IMR-90 (cell line): Measurements from ENCODE around the gene ATXN1. TPM values are rescaled to one million over a fixed set of nuclear protein-coding genes. Genes with fewer than 3 reads are reported as not detected.
A peak's percentile ranks its signal among the peaks of the same experiment; 100 is the strongest.

ENCODE experiments used
- ATAC-seq: fragments of 200-7000 bp; cut with Tn5 transposase; 2 replicates; pipeline ENCODE4 v1.9.1; 2020; ENCODE audit warnings: low read depth, mild to moderate bottlenecking, moderate library complexity
- BruUV-seq: library from RNA; stranded (reverse); fragments of 400-500 nt; replicated peaks from 2 replicates; lab custom pipeline; 2021; lab: Mats Ljungman, UMichigan
- CTCF ChIA-PET: fragments of 300-600 bp; formaldehyde crosslinking; extraction: SDS; loops from one replicate; lab custom pipeline; 2021; ENCODE audit warnings: antibody characterized with exemption; lab: Yijun Ruan, JAX
- POLR2A ChIA-PET: fragments of 300-600 bp; sonication (Branson Sonifier 250); formaldehyde crosslinking; loops from one replicate; lab custom pipeline; 2022; ENCODE audit warnings: antibody characterized with exemption; ENCODE audit not compliant: unreplicated experiment; lab: Charles Lee
- DNase-seq: peaks from one replicate; pipeline ENCODE4 v3.0.0; 2013
- H2AFZ ChIP-seq: replicated peaks from 2 replicates; pipeline ENCODE3; 2013; ENCODE audit warnings: low read length, mild to moderate bottlenecking; ENCODE audit not compliant: poor library complexity
- H2AK5ac ChIP-seq: 2 replicates; pipeline ENCODE4 v1.6.1; 2013; ENCODE audit warnings: low read depth, low read length, inconsistent platforms
- H2AK9ac ChIP-seq: replicated peaks from 2 replicates; pipeline ENCODE3; 2013; ENCODE audit warnings: mild to moderate bottlenecking, low read depth, low read length, moderate library complexity; ENCODE audit not compliant: poor library complexity
- H2BK120ac ChIP-seq: 2 replicates; pipeline ENCODE4 v1.6.1; 2013; ENCODE audit warnings: low read depth, low read length, inconsistent platforms
- H2BK15ac ChIP-seq: 3 replicates; pipeline ENCODE4 v1.6.1; 2013; ENCODE audit warnings: low read depth, low read length, inconsistent platforms
- H2BK20ac ChIP-seq: 2 replicates; pipeline ENCODE4 v1.6.1; 2013; ENCODE audit warnings: low read depth, mild to moderate bottlenecking, inconsistent platforms, low read length, moderate library complexity
- H2BK5ac ChIP-seq: 2 replicates; pipeline ENCODE4 v1.6.1; 2013; ENCODE audit warnings: mild to moderate bottlenecking, low read depth, low read length, inconsistent platforms; ENCODE audit not compliant: poor library complexity, severe bottlenecking
- H3K14ac ChIP-seq: replicated peaks from 2 replicates; pipeline ENCODE4 v1.6.1; 2013; ENCODE audit warnings: low read depth, low read length, inconsistent platforms
- H3K18ac ChIP-seq: 2 replicates; pipeline ENCODE4 v1.6.1; 2013; ENCODE audit warnings: low read depth, low read length, control low read depth
- H3K23ac ChIP-seq: 2 replicates; pipeline ENCODE4 v1.6.1; 2013; ENCODE audit warnings: low read depth, low read length, inconsistent platforms
- H3K27ac ChIP-seq: 2 replicates; pipeline ENCODE4 v1.5.1; 2013; ENCODE audit warnings: mild to moderate bottlenecking, control low read depth, low read length; ENCODE audit not compliant: insufficient read depth
- H3K27me3 ChIP-seq: 2 replicates; pipeline ENCODE4 v1.6.1; 2013; ENCODE audit warnings: low read length; ENCODE audit not compliant: control insufficient read depth, insufficient read depth
- H3K36me3 ChIP-seq: 2 replicates; pipeline ENCODE4 v1.6.1; 2013; ENCODE audit warnings: low read length, mixed read lengths; ENCODE audit not compliant: control insufficient read depth, insufficient read depth
- H3K4ac ChIP-seq: 2 replicates; pipeline ENCODE4 v1.6.1; 2013; ENCODE audit warnings: low read depth, low read length, inconsistent platforms
- H3K4me1 ChIP-seq: 2 replicates; pipeline ENCODE4 v1.6.1; 2013; ENCODE audit warnings: low read length, mixed read lengths; ENCODE audit not compliant: control insufficient read depth, insufficient read depth
- H3K4me2 ChIP-seq: 2 replicates; pipeline ENCODE4 v1.6.1; 2013; ENCODE audit warnings: low read depth, mild to moderate bottlenecking, control low read depth, low read length, moderate library complexity
- H3K4me3 ChIP-seq: 2 replicates; pipeline ENCODE4 v1.5.1; 2013; ENCODE audit warnings: low read depth, mild to moderate bottlenecking, control low read depth, low read length, moderate library complexity; ENCODE audit not compliant: insufficient read depth
- H3K56ac ChIP-seq: 2 replicates; pipeline ENCODE4 v1.6.1; 2013; ENCODE audit warnings: low read length, inconsistent platforms; ENCODE audit not compliant: insufficient read depth; ENCODE audit errors: extremely low read depth
- H3K79me1 ChIP-seq, 2 experiments: 2 replicates each; pipeline ENCODE4 v1.6.1; 2013; ENCODE audit warnings: low read length in 2 of 2, inconsistent platforms in 1 of 2, low read depth in 1 of 2
- H3K9ac ChIP-seq: 2 replicates; pipeline ENCODE4 v1.6.1; 2013; ENCODE audit warnings: low read depth, low read length, control low read depth
- H3K9me1 ChIP-seq: 2 replicates; pipeline ENCODE4 v1.6.1; 2013; ENCODE audit warnings: low read length, inconsistent platforms; ENCODE audit not compliant: insufficient read depth
- H3K9me3 ChIP-seq: 2 replicates; pipeline ENCODE4 v1.6.1; 2013; ENCODE audit warnings: low read length; ENCODE audit not compliant: control insufficient read depth, insufficient read depth
- H4K20me1 ChIP-seq: 2 replicates; pipeline ENCODE4 v1.6.1; 2013; ENCODE audit warnings: low read length, inconsistent platforms; ENCODE audit not compliant: insufficient read depth
- H4K5ac ChIP-seq: 2 replicates; pipeline ENCODE4 v1.6.1; 2013; ENCODE audit warnings: mild to moderate bottlenecking, low read depth, low read length, control low read depth
- H4K8ac ChIP-seq, 2 experiments: 2 replicates each; pipeline ENCODE4 v1.6.1; 2013; ENCODE audit warnings: low read depth in 2 of 2, low read length in 2 of 2, control low read depth in 1 of 2, inconsistent platforms in 1 of 2
- H4K91ac ChIP-seq: 2 replicates; pipeline ENCODE4 v1.6.1; 2013; ENCODE audit warnings: low read depth, low read length, inconsistent platforms; ENCODE audit not compliant: insufficient read depth
- CEBPB ChIP-seq: IDR thresholded peaks from 2 replicates; pipeline ENCODE4 v1.6.1; 2012; ENCODE audit warnings: low read depth, low read length, improper control_type of control experiment
- MXI1 ChIP-seq: IDR thresholded peaks from 2 replicates; pipeline ENCODE4 v1.6.1; 2012; ENCODE audit warnings: low read depth, mild to moderate bottlenecking, low read length, moderate library complexity, borderline replicate concordance
- RFX5 ChIP-seq: IDR thresholded peaks from 2 replicates; pipeline ENCODE4 v1.8.0; 2012; ENCODE audit warnings: low read depth, mild to moderate bottlenecking, low read length, moderate library complexity
- SMC3 ChIP-seq: fragments of 150-350 bp; IDR thresholded peaks from 2 replicates; pipeline ENCODE4 v1.6.1; 2016; ENCODE audit warnings: low read depth, mild to moderate bottlenecking, antibody characterized with exemption, low read length, moderate library complexity
- WGBS, 2 experiments: methylation state at CpG; one replicate each; pipeline versions ENCODE4 v1.1.5 to v1.1.7; 2013; ENCODE audit warnings: missing lambda C conversion rate in 2 of 2; ENCODE audit not compliant: insufficient read length in 1 of 2; ENCODE audit errors: extremely low coverage in 2 of 2; 5-methylcytosine and 5-hydroxymethylcytosine counted together
- dilution Hi-C: fragments of 300-500 bp; cut with HindIII; formaldehyde crosslinking; loops from one replicate; pipeline ENCODE4 v1.14.3; 2018; ENCODE audit warnings: low sequenced_read_pairs; ENCODE audit not compliant: unreplicated experiment
- in situ Hi-C: fragments of 300-500 bp; cut with MboI; formaldehyde crosslinking; loops from 3 replicates; pipeline ENCODE4 v1.14.3; 2019; ENCODE audit warnings: low sequenced_read_pairs, inconsistent platforms, mixed read lengths
- intact Hi-C: fragments of 100-400 bp; cut with micrococcal nuclease; formaldehyde crosslinking; loops from 2 replicates; pipeline ENCODE4 v1.10.0; 2022
- polyA plus RNA-seq, 3 experiments: library from polyadenylated mRNA; depleted of rRNA; stranded (reverse); fragments of >200 nt; gene quantifications; 2 replicates each; pipeline ENCODE4 v1.2.3, GENCODE V29; 2012; ENCODE audit warnings: low replicate concordance in 1 of 3
- total RNA-seq: library from RNA; depleted of rRNA; stranded (reverse); fragments of >200 nt; gene quantifications from 2 replicates; pipeline ENCODE4 v1.2.3, GENCODE V29; 2012

ATXN1 gene
- total and polyA plus RNA-seq, 2 of the 4 experiments (the other 2 are of a cell fraction), result 7.3 to 11.1 TPM

DNA sequence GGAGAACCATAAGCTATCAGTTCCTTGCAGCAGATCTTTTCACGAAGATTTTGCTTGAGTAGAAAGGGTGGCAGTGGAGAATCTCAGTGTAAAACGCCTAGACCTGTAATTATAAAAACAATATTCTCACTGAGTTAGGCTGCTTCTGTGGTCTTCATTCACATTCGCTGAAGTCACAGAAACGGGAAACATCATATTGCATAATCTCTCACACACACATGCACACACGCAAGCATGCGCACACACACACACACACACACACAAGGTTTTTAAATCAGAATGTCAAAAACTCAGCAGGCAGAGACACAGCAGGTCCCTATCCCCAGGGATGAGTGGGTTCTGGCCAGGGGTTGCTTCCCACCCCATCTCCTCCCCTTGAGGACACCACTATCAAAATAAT is 175.5 kb downstream of the ATXN1 start:
- H4K20me1 ChIP-seq, result no peaks in the 10 kb centered on the region
- CTCF ChIA-PET, result no interaction called here
- no peak overlapping the region for H2AK5ac ChIP-seq
- no peak overlapping the region for H3K56ac ChIP-seq
- no peak overlapping the region for H3K9ac ChIP-seq
- H2BK20ac ChIP-seq, result no peak overlapping the region
- H3K23ac ChIP-seq, result no peak overlapping the region
- TF ChIP-seq SMC3 (no peak), CEBPB (peak; percentile 42), MXI1 (no peak), RFX5 (no peak)
- no peak overlapping the region for H2BK5ac ChIP-seq
- peaks cover 20% of the 10 kb centered on the region for H3K36me3 ChIP-seq
- no peak overlapping the region for H2BK120ac ChIP-seq
- H2AK9ac ChIP-seq, result no peak overlapping the region
- in situ Hi-C loops, result no loop called here
- H3K9me1 ChIP-seq, result peaks cover 6% of the 10 kb centered on the region; the same call in 1 of the 2 replicates
- H3K4ac ChIP-seq, result no peak overlapping the region
- BruUV-seq, result no TSS peak
- DNase-seq, result no peak
- H3K4me3 ChIP-seq, result no peak overlapping the region
- H3K4me1 ChIP-seq, result peaks cover 3% of the 10 kb centered on the region
- no peak overlapping the region for H2BK15ac ChIP-seq
- WGBS, 2 experiments, result no CpG with 5 or more reads among the region's 6 CpGs
- no peak overlapping the region for H3K27ac ChIP-seq
- ATAC-seq, result no peak
- H3K9me3 ChIP-seq, result no peaks in the 10 kb centered on the region
- no peak overlapping the region for H3K4me2 ChIP-seq
- POLR2A ChIA-PET, result no interaction called here
- no peak overlapping the region for H4K8ac ChIP-seq
- H4K91ac ChIP-seq, result no peak overlapping the region
- no peak overlapping the region for H3K18ac ChIP-seq
- no peak overlapping the region for H3K14ac ChIP-seq
- no peaks in the 10 kb centered on the region for H3K27me3 ChIP-seq
- dilution Hi-C loops, result no loop called here
- no peak overlapping the region for H2AFZ ChIP-seq
- intact Hi-C loops, result no loop called here
- H4K5ac ChIP-seq, result no peak overlapping the region
- peaks cover 0 to 3% of the 10 kb centered on the region in 2 experiments for H3K79me1 ChIP-seq
